ENCODE data around the gene RGN.
"Not testable (repeated sequence)": the region's sequence is repeated elsewhere in the genome, so short reads cannot be mapped to it uniquely, and the experiment has no call there.

The RGN gene

GRCh38 chrX:47078129-47079043, at the start of gene RGN:
RGN (plus strand) TSS chrX:47078443; CDS start chrX:47081145, 2,702 bp downstream.
- peak; percentile 14 for DNase-seq (ENCODE audit: low spot score)

GRCh38 chrX:47030339-47030738, 47.9 kb upstream of the RGN start:
- peak; percentile 24 for DNase-seq (ENCODE audit: low spot score)

- DNase-seq (ENCODE audit: low spot score): no peak
Observed at GRCh38 chrX:47047989-47048388, 30.3 kb upstream of the RGN start.

- no peak for DNase-seq (ENCODE audit: low spot score)
Observed at GRCh38 chrX:47059142-47059874, 18.9 kb upstream of the RGN start.

GRCh38 chrX:47060708-47061107, 17.5 kb upstream of the RGN start:
- no peak for DNase-seq (ENCODE audit: low spot score)

GRCh38 chrX:47061238-47061919, 16.9 kb upstream of the RGN start:
- DNase-seq (ENCODE audit: low spot score): no peak

GRCh38 chrX:47063179-47063578, 15.1 kb upstream of the RGN start:
- no peak for DNase-seq (ENCODE audit: low spot score)

- no peak for DNase-seq (ENCODE audit: low spot score)
Observed at GRCh38 chrX:47068214-47068613, 10.0 kb upstream of the RGN start.

- DNase-seq (ENCODE audit: low spot score): no peak
Observed at GRCh38 chrX:47068720-47069119, 9.5 kb upstream of the RGN start.

- no peak for DNase-seq (ENCODE audit: low spot score)
Observed at GRCh38 chrX:47080215-47080914, 2.1 kb downstream of the RGN start.

- no peak for DNase-seq (ENCODE audit: low spot score)
Observed at GRCh38 chrX:47080915-47081236, 2.6 kb downstream of the RGN start.

- DNase-seq (ENCODE audit: low spot score): no peak
Observed at GRCh38 chrX:47091149-47091775, 13.0 kb downstream of the RGN start.

- peak; percentile 21 for DNase-seq (ENCODE audit: low spot score)
Observed at GRCh38 chrX:47093248-47093647, 15.0 kb downstream of the RGN start.

GRCh38 chrX:47093860-47094259, 15.6 kb downstream of the RGN start:
- DNase-seq (ENCODE audit: low spot score): no peak

GRCh38 chrX:47097018-47097417, 18.8 kb downstream of the RGN start:
- no peak for DNase-seq (ENCODE audit: low spot score)

GRCh38 chrX:47098338-47099094, 20.3 kb downstream of the RGN start:
- no peak for DNase-seq (ENCODE audit: low spot score)

GRCh38 chrX:47101206-47101605, 23.0 kb downstream of the RGN start:
- no peak for DNase-seq (ENCODE audit: low spot score)

GRCh38 chrX:47110936-47111615, 32.8 kb downstream of the RGN start:
- DNase-seq (ENCODE audit: low spot score): not testable (repeated sequence)

- no peak for DNase-seq (ENCODE audit: low spot score)
Observed at GRCh38 chrX:47112316-47112954, 34.2 kb downstream of the RGN start.
